Activated CD4-positive, CD25-positive, alpha-beta regulatory T cell treated with anti-CD3 and anti-CD28 coated beads, Interleukin-2, amount 50 U/mL, for 72 hours (primary cell): ENCODE data around the gene ANO7.

Experiments used
- DNase-seq: peaks from one replicate; pipeline ENCODE4 v3.0.0; 2021

ANO7 gene

DNA sequence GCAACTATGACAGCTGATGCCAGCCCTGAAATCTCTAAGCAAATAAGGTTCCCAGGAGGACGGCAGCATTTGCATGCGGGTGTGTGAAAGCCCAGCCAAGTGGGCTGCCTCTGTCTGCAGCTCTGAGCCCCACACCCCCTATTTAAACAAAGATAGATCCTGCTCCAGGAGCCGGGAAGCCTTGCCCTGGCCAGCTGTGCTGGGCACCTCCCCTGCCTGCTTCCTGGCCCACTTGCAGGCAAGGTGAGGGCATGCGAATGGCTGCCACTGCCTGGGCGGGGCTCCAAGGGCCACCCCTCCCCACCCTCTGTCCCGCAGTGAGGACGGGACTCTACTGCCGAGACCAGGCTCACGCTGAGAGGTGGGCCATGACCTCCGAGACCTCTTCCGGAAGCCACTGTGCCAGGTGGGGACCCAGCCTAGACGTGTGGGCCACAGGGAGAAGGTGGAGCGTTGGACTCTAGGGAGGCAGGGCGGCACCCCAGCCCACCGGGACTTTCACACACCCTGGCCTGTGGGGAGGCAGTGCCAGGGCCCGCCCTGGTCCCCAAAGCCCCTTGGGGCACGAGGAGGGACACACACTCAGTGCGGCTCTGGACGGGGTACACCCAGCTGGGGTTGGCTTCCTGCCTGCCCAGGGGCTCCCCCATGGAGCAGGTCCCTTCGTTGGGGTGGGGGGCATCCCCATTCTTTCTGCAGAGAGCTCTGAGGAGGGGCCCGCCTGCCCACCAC is at the start of gene ANO7:
Gene ANO7 (plus strand): TSS at position 317 of the 732 bp plus-strand sequence. CDS start 1,387 bp downstream, outside the sequence.
- no peak for DNase-seq

GRCh38 chr2:241139531-241140444 is 48.7 kb upstream of the ANO7 start:
- DNase-seq = no peak

GRCh38 chr2:241140445-241140840 is 48.0 kb upstream of the ANO7 start:
- DNase-seq = no peak

GRCh38 chr2:241141214-241141770 is 47.2 kb upstream of the ANO7 start:
- DNase-seq = no peak

- no peak for DNase-seq
Measured at GRCh38 chr2:241142063-241142462, 46.4 kb upstream of the ANO7 start.

DNA sequence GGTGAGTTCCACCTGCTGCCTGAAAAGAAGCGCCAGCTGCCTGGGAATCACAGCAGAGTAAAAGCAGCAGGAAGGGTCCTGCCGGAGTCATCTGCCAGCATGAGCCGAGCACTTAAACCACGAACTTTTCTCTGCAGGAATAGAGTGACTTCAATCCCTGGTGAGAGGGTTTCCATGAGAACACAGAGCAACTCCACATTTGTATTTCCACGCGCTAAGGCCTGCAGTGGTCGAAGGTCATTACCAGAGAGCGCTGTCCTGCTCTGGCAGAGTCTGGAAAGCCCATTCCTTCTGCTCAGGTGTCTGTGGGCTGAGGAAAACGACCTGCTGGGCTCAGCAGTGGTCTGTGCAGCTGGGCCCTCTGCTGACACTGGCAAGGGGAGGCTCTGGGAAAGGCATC is 45.9 kb upstream of the ANO7 start:
- no peak for DNase-seq

DNA sequence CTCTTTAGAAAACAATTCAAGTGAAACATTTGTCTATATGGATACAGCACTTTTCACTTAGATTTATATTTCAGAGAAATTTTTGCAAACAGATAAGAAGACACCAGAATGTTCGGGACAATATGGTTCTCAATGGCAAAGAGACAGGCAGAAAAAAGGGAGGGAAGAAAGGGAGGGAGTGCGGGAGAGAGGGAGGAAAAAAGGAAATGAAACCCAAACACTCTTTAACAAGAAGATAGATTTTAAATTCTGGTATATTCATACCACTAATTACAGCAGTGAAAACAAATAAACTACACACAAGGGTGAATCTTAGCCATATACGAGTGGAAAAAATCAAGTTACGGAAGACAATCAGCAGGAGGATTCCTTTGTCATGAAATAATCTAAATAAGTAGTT is 42.2 kb upstream of the ANO7 start:
- no peak for DNase-seq

- DNase-seq = no peak
Measured at GRCh38 chr2:241147336-241147735, 41.1 kb upstream of the ANO7 start.

DNA sequence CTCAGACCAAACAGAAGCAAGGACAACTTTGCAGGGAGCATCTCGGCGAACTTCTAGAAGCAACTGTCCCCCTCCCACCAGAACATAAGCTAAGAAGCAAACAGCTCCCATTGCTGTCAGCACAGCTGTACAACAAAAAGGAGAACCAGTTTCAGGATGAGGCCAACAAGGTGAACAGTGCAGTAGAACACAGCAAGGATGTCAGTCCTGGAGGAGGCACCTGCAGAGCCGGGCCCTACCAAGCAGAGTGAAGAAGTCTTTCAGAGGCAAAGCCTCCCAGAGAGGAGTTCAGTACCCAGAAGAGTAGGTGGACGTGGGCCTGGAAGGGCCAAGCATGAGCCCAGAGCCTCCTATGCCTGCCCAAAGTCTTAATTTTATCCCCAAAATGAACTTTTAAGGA is 40.2 kb upstream of the ANO7 start:
- DNase-seq = no peak

DNA sequence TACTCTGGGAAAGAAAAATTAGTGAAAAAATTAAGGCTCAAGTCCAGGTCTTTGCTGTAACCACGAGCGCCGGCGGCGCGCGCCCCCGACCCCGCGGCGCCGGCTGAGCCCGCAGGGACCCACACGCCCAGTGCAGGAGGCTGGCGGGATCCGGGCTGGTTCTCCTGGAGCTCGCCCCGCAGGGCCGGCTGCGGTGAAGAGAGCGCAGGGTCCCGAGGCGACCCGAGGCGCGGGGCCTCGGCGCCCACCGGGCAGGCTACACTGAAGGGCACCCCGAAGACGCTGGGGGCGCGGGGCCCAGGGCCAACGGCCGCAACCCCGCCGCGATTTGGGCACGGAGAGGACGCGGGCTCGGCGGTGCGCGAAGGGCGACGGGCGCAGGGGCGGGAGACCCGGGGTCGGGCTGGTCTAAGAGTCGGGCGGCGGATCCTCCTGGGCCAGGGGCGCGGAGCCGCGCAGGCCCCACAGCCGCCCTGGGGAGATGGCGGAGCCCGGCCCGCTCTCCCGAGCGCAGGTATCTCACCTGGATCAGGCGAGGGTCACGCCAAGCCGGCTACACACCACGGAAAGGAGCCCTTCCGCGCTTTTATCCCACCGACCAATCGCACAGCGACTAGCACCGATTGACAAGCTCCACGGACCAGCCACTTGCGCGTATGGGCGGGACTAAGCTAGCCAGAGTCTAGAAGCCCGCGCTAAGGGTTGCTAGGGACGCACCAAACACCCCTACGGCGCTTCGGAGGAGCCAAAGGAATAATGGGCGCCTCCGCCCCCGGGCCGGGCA is 39.4 kb upstream of the ANO7 start, which contains the start of gene PASK:
Gene PASK (minus strand): TSS at position 582 of the 784 bp plus-strand sequence. CDS start 6,440 bp downstream, outside the sequence.
- DNase-seq = peak; percentile 88

GRCh38 chr2:241149675-241149924 is 38.9 kb upstream of the ANO7 start:
- no peak for DNase-seq

GRCh38 chr2:241149925-241150659 is 38.4 kb upstream of the ANO7 start, which contains the start of gene PPP1R7:
TSS of gene PPP1R7 (plus strand) at chr2:241150467. CDS start at chr2:241150496, 29 bp downstream.
- DNase-seq = peak; percentile 90

DNA sequence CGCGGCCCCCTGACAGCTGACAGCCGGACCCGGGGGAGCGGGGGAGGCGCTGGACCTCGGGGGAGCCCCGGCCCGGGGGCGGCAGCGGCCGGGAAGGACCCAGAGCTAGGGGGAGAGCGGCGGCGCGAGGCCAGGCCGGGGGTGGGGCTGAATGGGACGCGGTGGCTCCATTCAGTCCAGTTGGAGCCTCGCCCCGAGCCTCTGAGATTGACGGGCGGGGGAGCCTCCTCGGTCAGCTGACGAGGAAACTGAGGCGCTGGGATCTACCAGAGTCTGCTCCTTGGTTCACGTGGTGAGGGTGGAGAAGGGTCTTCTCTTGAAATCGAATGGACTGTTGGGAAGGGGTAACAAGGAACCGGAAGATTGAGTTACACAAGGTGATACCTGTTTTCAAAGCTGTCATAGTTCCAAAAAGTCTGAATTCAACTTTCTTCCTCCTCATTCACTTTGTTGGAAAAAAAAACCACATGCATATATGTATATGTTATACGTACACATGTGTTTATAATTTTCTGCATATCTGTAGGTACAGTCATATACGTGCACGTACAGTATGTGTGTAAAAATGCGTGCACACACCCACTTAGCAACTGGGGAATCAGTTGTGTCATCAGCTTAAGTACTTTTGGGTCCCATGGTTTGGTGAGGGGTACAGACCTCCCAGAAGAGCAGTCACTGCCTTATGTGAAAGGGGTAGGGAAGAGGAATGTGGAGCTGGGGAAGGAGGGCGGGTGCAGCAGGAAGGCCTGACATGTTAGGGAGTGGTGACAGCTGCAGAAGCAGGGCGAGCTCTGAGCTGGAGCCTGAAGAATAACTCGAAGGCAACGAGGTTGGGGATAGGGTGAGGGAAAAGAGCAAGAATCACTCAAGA is 37.6 kb upstream of the ANO7 start:
- DNase-seq = no peak

- DNase-seq = no peak
Measured at GRCh38 chr2:241151934-241152660, 36.4 kb upstream of the ANO7 start.

GRCh38 chr2:241153616-241154015 is 34.9 kb upstream of the ANO7 start:
- DNase-seq = no peak

DNA sequence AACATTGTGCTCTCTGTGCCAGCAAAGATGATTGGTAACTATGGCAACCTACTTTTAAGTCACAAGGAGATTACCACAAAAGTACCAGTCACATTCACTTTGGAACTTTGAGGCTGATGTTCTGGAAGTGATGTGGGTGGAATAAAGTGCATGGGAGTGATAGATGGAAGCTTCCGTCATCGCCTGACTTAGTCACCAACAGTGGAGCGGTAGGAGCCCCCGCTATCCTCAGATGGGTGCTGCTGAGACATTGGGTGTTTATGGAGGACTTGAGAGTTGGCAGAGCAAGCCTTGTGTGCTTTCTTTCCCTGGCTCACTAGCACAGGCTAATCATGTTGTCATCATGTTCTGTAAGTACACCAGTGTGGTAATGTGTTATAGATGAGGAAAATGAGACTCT is 33.6 kb upstream of the ANO7 start:
- DNase-seq = no peak

DNA sequence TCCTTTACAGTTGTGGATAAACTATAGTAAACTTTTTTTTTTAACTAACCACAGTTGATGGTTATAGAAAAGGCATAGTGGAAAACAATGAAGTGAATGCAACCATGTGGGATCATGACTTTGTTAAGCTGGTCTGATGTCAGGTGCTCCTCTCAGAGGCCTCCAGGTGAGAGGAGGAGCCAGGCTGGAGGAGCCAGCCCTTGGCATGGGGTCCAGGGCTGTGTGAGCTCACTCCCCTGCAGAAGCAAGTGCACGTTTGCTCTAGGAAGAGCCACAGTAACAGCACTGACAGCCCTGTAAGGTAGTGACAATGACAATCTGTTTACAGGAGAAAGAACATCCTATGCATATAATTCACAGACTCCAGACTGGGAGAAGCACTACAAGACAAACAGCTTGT is 32.5 kb upstream of the ANO7 start:
- no peak for DNase-seq

DNA sequence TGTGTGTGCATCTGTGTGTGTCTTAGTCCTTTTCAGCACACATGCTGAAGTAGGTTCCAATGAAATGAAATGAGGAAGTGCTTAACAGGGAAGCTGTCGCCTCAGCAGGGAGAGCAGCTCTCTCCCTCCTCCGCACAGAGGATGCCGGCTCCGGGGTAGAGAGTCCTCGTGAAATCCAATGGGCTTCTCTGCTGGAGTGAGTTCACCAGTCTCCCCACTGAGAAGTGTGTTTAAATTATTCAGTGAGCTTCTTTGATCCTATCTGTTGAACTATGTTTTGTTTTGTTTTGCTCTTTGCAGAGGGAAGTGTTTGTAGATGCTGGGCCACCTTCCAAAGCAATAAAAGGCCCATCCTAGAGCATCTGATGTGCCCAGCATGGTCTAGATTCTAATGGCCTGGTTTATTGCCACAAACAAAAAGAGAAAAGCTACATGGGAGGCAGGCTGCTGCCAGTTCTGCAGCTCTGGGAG is 31.5 kb upstream of the ANO7 start:
- no peak for DNase-seq

DNA sequence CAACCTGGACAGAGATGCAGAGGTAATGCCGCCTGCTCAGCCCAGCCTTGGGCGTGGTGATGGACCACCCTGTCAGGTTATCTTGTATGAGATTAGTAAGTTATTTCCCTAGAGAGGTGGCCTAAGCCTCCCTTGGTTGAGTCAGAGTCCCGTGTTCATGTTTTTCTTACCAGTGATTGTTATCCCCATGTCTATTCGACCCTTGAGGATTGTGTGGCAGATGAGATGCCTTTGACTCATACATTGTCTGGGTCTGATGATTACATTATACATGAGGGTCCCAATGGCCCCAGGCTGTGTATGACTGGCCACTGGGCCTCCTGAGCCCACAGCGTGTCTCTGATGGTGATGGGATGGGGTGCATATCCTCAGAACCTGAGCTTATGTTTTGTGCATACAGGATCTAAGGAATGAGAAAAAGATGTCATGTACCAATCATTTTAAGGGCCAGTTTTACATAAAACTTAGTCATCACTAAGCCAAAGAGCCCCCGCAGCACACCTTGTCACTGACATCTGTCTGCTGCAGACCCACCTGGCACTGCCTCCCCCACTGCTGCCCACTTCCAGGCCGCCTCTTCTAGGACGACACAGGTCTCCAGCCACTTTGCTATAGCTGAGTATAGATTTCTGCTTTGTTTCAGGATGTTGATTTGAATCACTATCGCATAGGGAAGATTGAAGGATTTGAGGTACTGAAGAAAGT is 30.5 kb upstream of the ANO7 start:
- DNase-seq = no peak

DNA sequence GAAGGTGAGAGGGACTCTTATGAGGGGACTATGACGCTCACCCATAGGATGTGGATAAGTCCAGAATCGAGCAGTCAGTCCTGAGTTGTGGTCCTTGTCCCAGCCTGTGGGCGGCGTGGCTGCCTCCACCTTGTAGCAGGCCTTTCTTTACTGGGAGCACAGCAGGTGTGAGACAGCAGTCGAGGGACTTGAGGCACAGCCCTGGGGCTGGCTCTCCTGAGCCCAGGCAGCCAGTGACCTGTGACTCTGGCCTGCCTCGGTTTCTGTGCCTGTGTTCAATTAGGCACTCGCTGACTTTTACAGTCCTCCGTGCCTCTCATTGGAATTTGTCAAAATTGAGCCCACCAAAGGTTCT is 30.0 kb upstream of the ANO7 start:
- DNase-seq = no peak
